Activated T-helper 2 cell treated with anti-CD3 and anti-CD28 coated beads, Interferon-gamma antibody, Interleukin-2, Interleukin-4, amounts not matched to agents 10 μg/mL and 5 μg/mL and 100 μg/mL, durations not matched to agents 14 hours and 24 hours and 36 hours (primary cell): ENCODE data around the gene CD40. TPM values are rescaled to one million over a fixed set of nuclear protein-coding genes. Genes with fewer than 3 reads are reported as not detected.

Experiments used
- DNase-seq: peaks from one replicate; pipeline ENCODE4 v3.0.0; 2021; ENCODE audit warnings: low spot score
- H3K27ac Mint-ChIP-seq: one replicate; pipeline ENCODE4 v1.8.0; 2021; ENCODE audit warnings: mixed read lengths
- H3K27me3 Mint-ChIP-seq: one replicate; pipeline ENCODE4 v1.8.0; 2021; ENCODE audit warnings: low read depth, mixed read lengths
- H3K36me3 Mint-ChIP-seq: one replicate; pipeline ENCODE4 v1.8.0; 2021; ENCODE audit warnings: low read depth, mixed read lengths
- H3K4me1 Mint-ChIP-seq: one replicate; pipeline ENCODE4 v1.8.0; 2021; ENCODE audit warnings: low read depth, mixed read lengths
- H3K4me3 Mint-ChIP-seq: one replicate; pipeline ENCODE4 v1.8.0; 2021; ENCODE audit warnings: low read depth, mild to moderate bottlenecking, moderate library complexity, mixed read lengths
- H3K9me3 Mint-ChIP-seq: one replicate; pipeline ENCODE4 v1.8.0; 2021; ENCODE audit warnings: mixed read lengths
- intact Hi-C: fragments of 100-400 bp; cut with micrococcal nuclease; formaldehyde crosslinking; loops from one replicate; pipeline ENCODE4 v1.15.1; 2023
- total RNA-seq: library from RNA; stranded (reverse); gene quantifications from 2 replicates; pipeline ENCODE4 v1.2.3, GENCODE V29; 2022

Gene CD40
- total RNA-seq, 1 donor from 2014 or later, result 0.91 TPM

DNA sequence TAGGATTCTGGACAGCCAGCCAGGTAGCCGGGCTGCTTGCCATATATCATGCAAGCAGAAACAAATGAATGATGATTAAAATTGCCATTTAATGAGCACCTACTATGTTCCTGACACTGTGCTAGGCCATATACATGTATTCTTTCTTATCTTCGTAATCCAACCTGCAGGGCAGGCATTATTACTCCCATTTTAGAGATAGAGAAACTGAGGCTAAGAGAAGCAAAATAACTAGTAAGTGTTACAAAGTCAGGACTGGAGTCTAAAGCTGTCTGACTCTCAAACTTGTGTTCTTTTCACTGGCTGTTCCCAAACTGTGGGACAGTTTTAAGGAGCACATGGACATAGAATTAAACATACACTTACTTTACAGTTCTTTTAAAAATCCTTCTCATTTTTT is 2.0 kb downstream of the CD40 start:
- intact Hi-C loops, result no loop called here
- Mint-ChIP-seq H3K4me3 (no peak overlapping the region), H3K27me3 (peaks cover 17% of the 10 kb centered on the region), H3K4me1 (peaks cover 4% of the 10 kb centered on the region), H3K27ac (no peak overlapping the region), H3K9me3 (no peaks in the 10 kb centered on the region), H3K36me3 (no peaks in the 10 kb centered on the region)
- DNase-seq, result no peak

DNA sequence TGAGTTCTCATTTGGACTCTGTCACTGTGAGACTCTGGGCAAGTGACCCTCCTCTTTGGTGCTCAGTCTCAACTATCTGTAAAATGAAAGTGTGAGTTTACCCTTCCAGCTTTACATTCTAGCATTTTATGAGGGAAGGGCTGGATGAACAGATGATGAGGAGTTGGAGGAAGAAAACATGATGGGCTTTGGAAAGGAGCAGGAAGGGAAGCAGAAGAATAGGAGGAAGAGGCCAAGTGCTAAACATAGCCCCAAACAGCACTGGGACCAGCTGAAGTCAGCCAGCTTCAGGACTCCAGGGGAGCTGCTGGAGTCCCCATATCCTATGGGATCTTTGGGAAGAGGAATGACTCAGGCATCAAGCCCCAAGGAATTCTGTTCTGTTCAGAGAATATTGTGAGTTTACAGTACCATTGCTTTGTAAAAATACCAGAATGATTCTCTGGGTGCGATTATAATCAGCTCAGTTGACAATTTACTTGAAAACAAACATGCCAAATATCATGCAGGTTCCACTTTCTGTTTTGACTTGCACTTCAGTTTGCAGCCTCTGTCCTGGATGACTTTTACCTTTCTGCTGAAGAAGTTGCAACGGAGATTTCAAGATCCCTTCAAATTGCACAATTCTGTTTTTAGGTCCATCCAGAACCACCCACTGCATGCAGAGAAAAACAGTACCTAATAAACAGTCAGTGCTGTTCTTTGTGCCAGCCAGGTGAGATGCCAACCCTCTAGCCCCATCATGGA is 3.2 kb downstream of the CD40 start:
- Mint-ChIP-seq H3K4me3 (no peak overlapping the region), H3K36me3 (no peaks in the 10 kb centered on the region), H3K4me1 (peaks cover 4% of the 10 kb centered on the region), H3K9me3 (no peaks in the 10 kb centered on the region), H3K27ac (no peak overlapping the region), H3K27me3 (peaks cover 9% of the 10 kb centered on the region)
- DNase-seq, result no peak
- intact Hi-C loops, result no loop called here

- Mint-ChIP-seq H3K36me3 (no peaks in the 10 kb centered on the region), H3K27me3 (peaks cover 7% of the 10 kb centered on the region), H3K27ac (no peak overlapping the region), H3K4me1 (peaks cover 4% of the 10 kb centered on the region), H3K9me3 (no peaks in the 10 kb centered on the region), H3K4me3 (no peak overlapping the region)
- no peak for DNase-seq
- intact Hi-C loops, result no loop called here
Observed at GRCh38 chr20:46122071-46122470, 4.0 kb downstream of the CD40 start.

GRCh38 chr20:46122516-46123481 is 4.7 kb downstream of the CD40 start:
- Mint-ChIP-seq H3K36me3 (no peaks in the 10 kb centered on the region), H3K27me3 (peaks cover 7% of the 10 kb centered on the region), H3K4me3 (no peak overlapping the region), H3K27ac (no peak overlapping the region), H3K4me1 (peaks cover 4% of the 10 kb centered on the region), H3K9me3 (no peaks in the 10 kb centered on the region)
- intact Hi-C loops, result no loop called here
- no peak for DNase-seq

GRCh38 chr20:46123482-46124245 is 5.5 kb downstream of the CD40 start:
- Mint-ChIP-seq H3K27ac (no peak overlapping the region), H3K9me3 (no peaks in the 10 kb centered on the region), H3K27me3 (peaks cover 2% of the 10 kb centered on the region), H3K36me3 (no peaks in the 10 kb centered on the region), H3K4me3 (no peak overlapping the region), H3K4me1 (peaks cover 1% of the 10 kb centered on the region)
- DNase-seq, result no peak
- intact Hi-C loops, result no loop called here

DNA sequence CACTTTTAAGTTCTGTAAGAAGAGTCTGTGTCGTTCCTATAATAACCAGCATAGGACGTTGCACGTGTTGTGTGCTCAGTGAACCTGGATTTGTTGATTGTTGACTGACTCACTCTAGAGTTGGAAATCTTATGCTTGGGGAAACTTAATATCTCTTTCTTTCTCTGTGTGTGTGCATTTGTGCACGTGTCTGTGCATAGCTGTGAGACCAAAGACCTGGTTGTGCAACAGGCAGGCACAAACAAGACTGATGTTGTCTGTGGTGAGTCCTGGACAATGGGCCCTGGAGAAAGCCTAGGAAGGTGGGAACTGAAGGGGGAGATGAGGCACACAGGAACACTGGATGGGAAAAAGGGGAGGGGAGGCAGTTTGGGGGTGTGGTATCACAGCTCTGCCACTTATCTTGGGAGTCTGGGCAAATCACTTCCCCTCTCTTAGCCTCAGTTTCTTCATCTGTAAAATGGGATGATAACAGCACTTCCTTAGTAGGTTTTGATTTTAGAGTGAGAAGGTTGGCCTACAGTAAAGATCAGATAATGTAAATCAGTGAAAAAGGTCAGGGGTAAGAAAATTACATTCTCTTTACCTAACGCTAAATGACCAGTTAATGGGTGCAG is 8.4 kb downstream of the CD40 start:
- Mint-ChIP-seq H3K27me3 (peaks cover 8% of the 10 kb centered on the region), H3K27ac (no peak overlapping the region), H3K4me3 (no peak overlapping the region), H3K36me3 (no peaks in the 10 kb centered on the region), H3K4me1 (no peaks in the 10 kb centered on the region), H3K9me3 (no peaks in the 10 kb centered on the region)
- no peak for DNase-seq
- intact Hi-C loops, result no loop called here

DNA sequence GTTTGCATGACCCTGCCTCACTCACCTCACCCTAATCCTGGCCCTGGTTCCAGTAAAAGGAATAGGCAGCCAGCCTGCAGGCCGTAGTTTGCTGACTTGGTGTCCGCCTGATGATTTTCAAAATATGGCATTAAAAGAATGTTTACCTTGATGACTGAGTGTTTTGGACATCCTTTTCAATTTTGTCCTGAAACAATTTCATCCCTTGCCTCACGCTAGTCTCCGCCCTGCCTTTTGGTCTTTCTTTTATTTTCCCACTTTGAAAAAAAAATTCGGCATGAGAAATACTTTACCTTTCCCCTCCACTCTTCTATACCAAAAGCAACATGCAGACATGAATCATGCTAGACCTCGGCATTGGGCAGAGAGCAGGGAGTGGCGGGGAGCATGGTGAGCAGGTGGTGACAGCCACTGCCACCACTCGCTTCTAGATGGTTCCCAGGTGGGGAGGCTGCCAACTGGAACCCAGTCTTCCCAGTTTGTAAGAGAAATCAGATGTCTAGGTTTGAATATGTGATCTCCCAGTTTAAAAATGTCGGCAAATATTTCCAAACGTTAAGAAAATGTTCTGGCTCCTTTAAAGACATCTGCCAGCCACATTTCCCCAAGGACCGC is 9.4 kb downstream of the CD40 start:
- no peak for DNase-seq
- peaks cover 11% of the 10 kb centered on the region for H3K27me3 Mint-ChIP-seq
- H3K27ac Mint-ChIP-seq, result no peak overlapping the region
- intact Hi-C loops, result no loop called here
- H3K4me1 Mint-ChIP-seq, result no peaks in the 10 kb centered on the region
- H3K9me3 Mint-ChIP-seq, result no peaks in the 10 kb centered on the region
- H3K36me3 Mint-ChIP-seq, result no peaks in the 10 kb centered on the region
- H3K4me3 Mint-ChIP-seq, result no peak overlapping the region

- Mint-ChIP-seq H3K4me3 (no peak overlapping the region), H3K4me1 (peaks cover 2% of the 10 kb centered on the region), H3K27ac (no peak overlapping the region), H3K36me3 (no peaks in the 10 kb centered on the region), H3K27me3 (peaks cover 11% of the 10 kb centered on the region), H3K9me3 (no peaks in the 10 kb centered on the region)
- no peak for DNase-seq
- intact Hi-C loops, result no loop called here
Observed at GRCh38 chr20:46128310-46129151, 10.4 kb downstream of the CD40 start.

DNA sequence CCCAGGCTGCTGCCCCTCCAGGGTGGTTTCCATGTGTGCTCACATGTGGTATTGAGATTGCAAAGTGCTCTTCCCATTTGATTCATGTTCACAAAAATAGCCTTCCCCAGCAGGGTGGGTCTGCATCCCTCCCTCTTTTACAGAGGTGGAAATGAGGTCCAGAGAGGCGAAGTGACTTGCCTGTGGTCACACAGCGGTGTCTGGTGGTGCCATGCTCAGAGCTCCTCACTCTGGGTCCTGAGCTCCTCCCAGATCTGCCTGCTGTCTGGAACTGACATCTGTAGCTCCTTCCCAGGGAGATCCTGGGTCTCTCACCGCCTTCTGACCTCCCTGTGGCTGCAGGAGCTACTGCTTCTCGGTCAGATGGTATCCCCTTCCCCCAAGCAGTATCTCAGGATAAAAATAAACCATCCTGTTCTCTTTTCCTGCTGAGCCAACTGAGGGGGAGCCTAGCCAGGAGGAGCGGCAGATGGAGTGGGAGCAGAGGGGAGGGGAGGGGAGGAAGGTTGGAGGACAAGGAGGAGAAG is 11.9 kb downstream of the CD40 start:
- Mint-ChIP-seq H3K27ac (no peak overlapping the region), H3K4me1 (peaks cover 2% of the 10 kb centered on the region), H3K4me3 (no peak overlapping the region), H3K27me3 (peaks cover 12% of the 10 kb centered on the region), H3K9me3 (no peaks in the 10 kb centered on the region), H3K36me3 (no peaks in the 10 kb centered on the region)
- no peak for DNase-seq
- intact Hi-C loops, result no loop called here

DNA sequence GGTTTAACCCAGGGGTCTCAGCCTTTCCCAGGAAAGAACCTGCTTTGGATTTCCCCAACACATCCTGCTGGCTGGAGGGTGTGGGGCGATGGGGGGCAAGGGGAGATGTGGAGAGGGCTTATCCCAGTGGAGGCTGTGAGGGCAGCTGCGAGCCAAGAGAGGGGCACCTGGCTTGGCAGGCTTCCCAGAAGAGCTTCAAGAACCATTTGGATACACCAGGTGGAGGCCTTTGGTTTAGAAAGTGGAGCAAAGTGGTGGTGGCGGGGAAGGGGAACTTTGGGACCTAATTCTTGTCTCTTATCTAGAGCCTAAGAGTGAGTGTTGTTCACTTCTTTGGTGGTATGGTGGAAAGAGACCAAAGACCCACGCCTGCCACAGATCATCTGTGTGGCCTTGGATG is 12.4 kb downstream of the CD40 start:
- no peak for DNase-seq
- no peak overlapping the region for H3K4me3 Mint-ChIP-seq
- H3K4me1 Mint-ChIP-seq, result peaks cover 2% of the 10 kb centered on the region
- H3K27ac Mint-ChIP-seq, result no peak overlapping the region
- no peaks in the 10 kb centered on the region for H3K36me3 Mint-ChIP-seq
- H3K27me3 Mint-ChIP-seq, result peaks cover 12% of the 10 kb centered on the region
- intact Hi-C loops, result no loop called here
- no peaks in the 10 kb centered on the region for H3K9me3 Mint-ChIP-seq

- H3K4me1 Mint-ChIP-seq, result peaks cover 2% of the 10 kb centered on the region
- no peak overlapping the region for H3K4me3 Mint-ChIP-seq
- intact Hi-C loops, result no loop called here
- no peaks in the 10 kb centered on the region for H3K36me3 Mint-ChIP-seq
- no peaks in the 10 kb centered on the region for H3K9me3 Mint-ChIP-seq
- H3K27me3 Mint-ChIP-seq, result peaks cover 12% of the 10 kb centered on the region
- no peak for DNase-seq
- H3K27ac Mint-ChIP-seq, result no peak overlapping the region
Observed at GRCh38 chr20:46131396-46131795, 13.3 kb downstream of the CD40 start.
